Panc1 (cell line): ENCODE measurements around the gene OR8K1. TPM values are rescaled to one million over a fixed set of nuclear protein-coding genes. Genes with fewer than 3 reads are reported as not detected.

Experiments
- ATAC-seq: fragments of 200-7000 bp; cut with Tn5 transposase; 2 replicates; pipeline ENCODE4 v1.9.1; 2020; ENCODE audit warnings: mild to moderate bottlenecking, moderate library complexity
- BruUV-seq: library from RNA; stranded (reverse); fragments of 400-500 nt; replicated peaks from 2 replicates; lab custom pipeline; 2021; lab: Mats Ljungman, UMichigan
- CTCF ChIA-PET: fragments of 300-600 bp; sonication (Branson Sonifier 250); formaldehyde crosslinking; loops from one replicate; lab custom pipeline; 2022; ENCODE audit warnings: antibody characterized with exemption; lab: Charles Lee
- POLR2A ChIA-PET: fragments of 300-600 bp; sonication (Branson Sonifier 250); formaldehyde crosslinking; loops from one replicate; lab custom pipeline; 2022; ENCODE audit warnings: antibody characterized with exemption; lab: Charles Lee
- DNase-seq: peaks from one replicate; pipeline ENCODE4 v3.0.0-alpha.2; 2010; ENCODE audit warnings: low read depth, low spot score
- H3K27ac ChIP-seq: 2 replicates; pipeline ENCODE4 v1.5.1; 2011; ENCODE audit warnings: mild to moderate bottlenecking, low read length, inconsistent platforms
- H3K27me3 ChIP-seq: fragments of 200-500 bp; sonication (Bioruptor generic); 2 replicates; pipeline ENCODE4 v1.6.0; 2014; ENCODE audit warnings: low read length, inconsistent platforms; ENCODE audit not compliant: control insufficient read depth, insufficient read depth
- H3K36me3 ChIP-seq: fragments of 200-500 bp; sonication (Bioruptor generic); 2 replicates; pipeline ENCODE4 v1.5.1; 2014; ENCODE audit warnings: inconsistent platforms, mild to moderate bottlenecking, low read length, moderate library complexity; ENCODE audit not compliant: control insufficient read depth, insufficient read depth
- H3K4me1 ChIP-seq: 2 replicates; pipeline ENCODE4 v1.5.1; 2011; ENCODE audit warnings: inconsistent platforms, mild to moderate bottlenecking, low read length, moderate library complexity; ENCODE audit not compliant: control insufficient read depth, insufficient read depth
- H3K4me3 ChIP-seq, 2 experiments: 2 replicates each; pipeline ENCODE4 v1.5.1; 2011 to 2012; ENCODE audit warnings: low read depth in 2 of 2, low read length in 2 of 2, mild to moderate bottlenecking in 2 of 2, inconsistent platforms in 1 of 2, moderate library complexity in 1 of 2
- H3K9me3 ChIP-seq: fragments of 200-500 bp; sonication (Bioruptor generic); 2 replicates; pipeline ENCODE4 v1.5.1; 2014; ENCODE audit warnings: low read depth, mild to moderate bottlenecking, inconsistent platforms, low read length, moderate library complexity; ENCODE audit not compliant: control insufficient read depth, insufficient read depth
- POLR2AphosphoS5 ChIP-seq: IDR thresholded peaks from 2 replicates; pipeline ENCODE4 v1.6.1; 2012; ENCODE audit warnings: mild to moderate bottlenecking, low read depth, low read length, moderate library complexity
- REST ChIP-seq, 2 experiments: IDR thresholded peaks; 2 replicates each; pipeline ENCODE4 v1.6.1; 2011 to 2012; ENCODE audit warnings: low read depth in 2 of 2, control low read depth in 1 of 2, low read length in 1 of 2, mild to moderate bottlenecking in 1 of 2, moderate library complexity in 1 of 2; ENCODE audit not compliant: insufficient read depth in 1 of 2
- SIN3A ChIP-seq: IDR thresholded peaks from 2 replicates; pipeline ENCODE4 v1.6.1; 2012; ENCODE audit warnings: low read depth, mild to moderate bottlenecking, low read length, moderate library complexity, borderline replicate concordance; ENCODE audit not compliant: insufficient read depth
- TCF7L2 ChIP-seq: IDR thresholded peaks from 2 replicates; pipeline ENCODE4 v1.6.1; 2011; ENCODE audit warnings: mild to moderate bottlenecking, low read depth, low read length, inconsistent platforms
- in situ Hi-C: cut with HindIII; loops from 2 replicates; pipeline ENCODE4 v1.10.0; 2016; ENCODE audit warnings: low sequenced_read_pairs, low pct_unique_long_range_greater_than_20kb
- intact Hi-C: fragments of 100-400 bp; cut with micrococcal nuclease; formaldehyde crosslinking; loops from one replicate; pipeline ENCODE4 v1.10.0; 2022; ENCODE audit not compliant: unreplicated experiment
- total RNA-seq: library from RNA; stranded (reverse); gene quantifications from one replicate; pipeline ENCODE4 v1.2.1, GENCODE V29; 2021; ENCODE audit not compliant: unreplicated experiment
- TF ChIP-seq, protein P1 (sequence below): fragments of 450-650 bp; IDR thresholded peaks from 2 replicates; pipeline ENCODE4 v1.5.1; 2017; ENCODE audit warnings: mild to moderate bottlenecking

The OR8K1 gene
- total RNA-seq, 1 experiment from 2014 or later: not detected

DNA sequence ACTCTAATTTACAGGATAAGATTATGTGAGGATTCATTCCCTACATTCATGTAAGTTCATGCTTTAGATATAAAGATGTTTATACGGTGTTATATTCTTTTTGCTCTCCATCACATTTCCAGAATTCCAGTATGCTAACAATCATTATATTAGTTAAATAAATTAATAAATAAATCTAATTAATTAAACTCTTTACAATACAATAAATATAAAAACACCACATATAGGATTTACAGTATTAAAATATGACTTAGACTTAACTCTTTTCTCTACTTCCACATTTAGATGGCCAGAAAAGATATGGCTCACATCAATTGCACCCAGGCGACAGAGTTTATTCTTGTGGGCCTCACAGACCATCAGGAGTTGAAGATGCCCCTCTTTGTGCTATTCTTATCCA lies 29.5 kb downstream of the OR8K1 start, which contains the start of gene OR8U1:
Gene OR8U1, plus strand, starts transcription at position 301 of the 400 bp plus-strand sequence. Its CDS starts 0 bp downstream, at position 301.
- DNase-seq (no peak), ATAC-seq (no peak)
- TF ChIP-seq REST (IDR thresholded peaks at IDR 0.05; ENCODE audit: insufficient read depth in 1 of 2, low read depth in 2 of 2, low read length in 1 of 2) (no peak), SIN3A (no peak), POLR2AphosphoS5 (no peak), TCF7L2 (no peak)
- TF ChIP-seq, protein P1, sequence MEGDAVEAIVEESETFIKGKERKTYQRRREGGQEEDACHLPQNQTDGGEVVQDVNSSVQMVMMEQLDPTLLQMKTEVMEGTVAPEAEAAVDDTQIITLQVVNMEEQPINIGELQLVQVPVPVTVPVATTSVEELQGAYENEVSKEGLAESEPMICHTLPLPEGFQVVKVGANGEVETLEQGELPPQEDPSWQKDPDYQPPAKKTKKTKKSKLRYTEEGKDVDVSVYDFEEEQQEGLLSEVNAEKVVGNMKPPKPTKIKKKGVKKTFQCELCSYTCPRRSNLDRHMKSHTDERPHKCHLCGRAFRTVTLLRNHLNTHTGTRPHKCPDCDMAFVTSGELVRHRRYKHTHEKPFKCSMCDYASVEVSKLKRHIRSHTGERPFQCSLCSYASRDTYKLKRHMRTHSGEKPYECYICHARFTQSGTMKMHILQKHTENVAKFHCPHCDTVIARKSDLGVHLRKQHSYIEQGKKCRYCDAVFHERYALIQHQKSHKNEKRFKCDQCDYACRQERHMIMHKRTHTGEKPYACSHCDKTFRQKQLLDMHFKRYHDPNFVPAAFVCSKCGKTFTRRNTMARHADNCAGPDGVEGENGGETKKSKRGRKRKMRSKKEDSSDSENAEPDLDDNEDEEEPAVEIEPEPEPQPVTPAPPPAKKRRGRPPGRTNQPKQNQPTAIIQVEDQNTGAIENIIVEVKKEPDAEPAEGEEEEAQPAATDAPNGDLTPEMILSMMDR: no peak
- Histone ChIP-seq H3K36me3 (no peaks in the 10 kb centered on the region), H3K27ac (no peak within 1 kb of the TSS), H3K4me3 (no peak within 1 kb of the TSS), H3K9me3 (no peaks in the 10 kb centered on the region), H3K4me1 (no peaks in the 10 kb centered on the region), H3K27me3 (no peaks in the 10 kb centered on the region)
- intact Hi-C loops (no loop called here), in situ Hi-C loops (no loop called here)
- CTCF ChIA-PET: no interaction called here
- BruUV-seq: no TSS peak
- POLR2A ChIA-PET: no interaction called here

DNA sequence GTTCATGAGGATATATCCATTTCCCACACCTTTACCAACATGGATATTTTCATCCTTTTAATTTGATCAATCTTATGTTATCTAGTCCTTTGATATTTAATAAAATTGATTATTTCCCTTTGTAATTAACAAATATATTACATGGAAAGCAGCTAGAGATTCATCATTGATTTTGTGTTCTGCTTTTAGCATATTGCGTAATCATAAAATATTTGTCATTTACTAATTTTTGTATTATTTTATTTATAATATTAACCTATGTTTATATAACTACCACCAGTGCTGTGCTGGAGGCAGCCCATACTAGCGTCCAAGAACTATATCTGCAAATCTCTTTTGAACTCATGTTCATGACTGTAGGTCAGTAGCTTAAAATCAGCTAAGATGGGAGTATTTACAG lies 34.3 kb downstream of the OR8K1 start:
- H3K4me1 ChIP-seq: no peaks in the 10 kb centered on the region
- TF ChIP-seq TCF7L2 (no peak), POLR2AphosphoS5 (no peak), SIN3A (no peak), REST (IDR thresholded peaks at IDR 0.05; ENCODE audit: insufficient read depth in 1 of 2, low read depth in 2 of 2, low read length in 1 of 2) (no peak)
- TF ChIP-seq, protein P1: no peak
- ChIA-PET CTCF (no interaction called here), POLR2A (no interaction called here)
- H3K36me3 ChIP-seq: no peaks in the 10 kb centered on the region
- H3K27ac ChIP-seq: no peak overlapping the region
- no peaks in the 10 kb centered on the region for H3K27me3 ChIP-seq
- intact Hi-C loops (no loop called here), in situ Hi-C loops (no loop called here)
- no TSS peak for BruUV-seq
- no peak for DNase-seq
- no peak overlapping the region for H3K4me3 ChIP-seq
- ATAC-seq: no peak
- H3K9me3 ChIP-seq: no peaks in the 10 kb centered on the region
